SK-N-SH (cell line): Measurements from ENCODE around the gene ZBTB43. TPM values are rescaled to one million over a fixed set of nuclear protein-coding genes. Genes with fewer than 3 reads are reported as not detected.

Experiments used
- CTCF ChIA-PET: fragments of 300-600, 350-600 bp; formaldehyde crosslinking; extraction: SDS; loops from one replicate; lab custom pipeline; 2021; lab: Yijun Ruan, JAX
- POLR2A ChIA-PET: fragments of 350-600 bp; sonication (Branson Sonifier 250); formaldehyde crosslinking; extraction: SDS; loops from one replicate; lab custom pipeline; 2020; ENCODE audit warnings: antibody characterized with exemption, inconsistent platforms; lab: Yijun Ruan, JAX
- DNase-seq: peaks from one replicate; pipeline ENCODE4 v3.0.0; 2012
- H2AFZ ChIP-seq: fragments of 200-600 bp; sonication (generic); 2 replicates; pipeline ENCODE4 v1.8.1; 2016; ENCODE audit warnings: antibody characterized with exemption, mild to moderate bottlenecking, low read depth
- H3F3A ChIP-seq: fragments of 200-600 bp; sonication (generic); replicated peaks from 2 replicates; pipeline ENCODE3; 2016; ENCODE audit warnings: antibody characterized with exemption, mild to moderate bottlenecking; ENCODE audit not compliant: insufficient read depth
- H3K27ac ChIP-seq, 2 experiments: fragments of 200-500 bp in 1 of 2; fragments of 200-600 bp in 1 of 2; sonication (Bioruptor generic) in 1 of 2; sonication (generic), shearing (Covaris generic) in 1 of 2; 2 replicates each; pipeline versions ENCODE4 v1.5.1 to v1.6.1; 2014 to 2016; ENCODE audit warnings: low read depth in 2 of 2, inconsistent platforms in 1 of 2, low read length in 1 of 2, mild to moderate bottlenecking in 1 of 2, mixed read lengths in 1 of 2
- H3K27me3 ChIP-seq: fragments of 200-600 bp; sonication (generic), shearing (Covaris generic); 2 replicates; pipeline ENCODE4 v1.6.1; 2016; ENCODE audit warnings: mixed run types; ENCODE audit not compliant: insufficient read depth
- H3K36me3 ChIP-seq, 2 experiments: fragments of 200-500 bp in 1 of 2; fragments of 200-600 bp in 1 of 2; sonication (Bioruptor generic) in 1 of 2; sonication (generic) in 1 of 2; replicated peaks in 1 of 2; 2 replicates each; pipeline versions ENCODE3 to v1.5.1; 2014 to 2016; ENCODE audit warnings: low read length in 1 of 2, mild to moderate bottlenecking in 1 of 2; ENCODE audit not compliant: insufficient read depth in 2 of 2, control insufficient read depth in 1 of 2
- H3K4me1 ChIP-seq, 2 experiments: fragments of 200-500 bp in 1 of 2; fragments of 200-600 bp in 1 of 2; sonication (Bioruptor generic) in 1 of 2; sonication (generic), shearing (Covaris generic) in 1 of 2; 2 replicates each; pipeline versions ENCODE4 v1.5.1 to v1.6.1; 2014 to 2016; ENCODE audit warnings: low read depth in 1 of 2, low read length in 1 of 2, mixed run types in 1 of 2; ENCODE audit not compliant: insufficient read depth in 2 of 2, control insufficient read depth in 1 of 2
- H3K4me2 ChIP-seq: fragments of 200-600 bp; sonication (generic), shearing (Covaris generic); 2 replicates; pipeline ENCODE4 v1.6.1; 2017; ENCODE audit warnings: mixed run types
- H3K4me3 ChIP-seq, 2 experiments: fragments of 200-500 bp in 1 of 2; fragments of 200-600 bp in 1 of 2; sonication (Bioruptor generic) in 1 of 2; sonication (generic), shearing (Covaris generic) in 1 of 2; 2 replicates each; pipeline versions ENCODE4 v1.5.1 to v1.8.1; 2014 to 2016; ENCODE audit warnings: low read depth in 2 of 2, inconsistent platforms in 1 of 2, low read length in 1 of 2, mild to moderate bottlenecking in 1 of 2, mixed read lengths in 1 of 2, moderate library complexity in 1 of 2
- H3K79me2 ChIP-seq: fragments of 200-600 bp; sonication (generic); 2 replicates; pipeline ENCODE4 v1.8.1; 2017; ENCODE audit warnings: mild to moderate bottlenecking; ENCODE audit not compliant: insufficient read depth
- H3K9ac ChIP-seq: fragments of 200-600 bp; sonication (generic); 2 replicates; pipeline ENCODE4 v1.6.1; 2017; ENCODE audit warnings: mixed run types
- H3K9me2 ChIP-seq: fragments of 200-600 bp; sonication (generic); 2 replicates; pipeline ENCODE4 v1.6.1; 2017; ENCODE audit warnings: mixed run types
- H3K9me3 ChIP-seq: fragments of 200-600 bp; sonication (generic); 2 replicates; pipeline ENCODE4 v1.6.1; 2017; ENCODE audit warnings: mixed run types, mild to moderate bottlenecking, moderate library complexity
- H4K20me1 ChIP-seq: fragments of 200-600 bp; sonication (generic); 2 replicates; pipeline ENCODE4 v1.6.1; 2017; ENCODE audit warnings: mild to moderate bottlenecking, mixed run types; ENCODE audit not compliant: insufficient read depth
- CTCF ChIP-seq: fragments of 200-600 bp; sonication (generic); IDR thresholded peaks from 2 replicates; pipeline ENCODE4 v1.6.1; 2017; ENCODE audit warnings: antibody characterized with exemption, mild to moderate bottlenecking, moderate library complexity
- EP300 ChIP-seq, 2 experiments: IDR thresholded peaks; 2 replicates each; pipeline versions ENCODE4 v1.4.0 to v1.6.1; 2012; ENCODE audit warnings: borderline replicate concordance in 1 of 2, low read depth in 1 of 2, low read length in 1 of 2
- GATA2 ChIP-seq: sonication (generic); formaldehyde crosslinking; IDR thresholded peaks from 2 replicates; pipeline ENCODE4 v1.5.0; 2020; ENCODE audit warnings: mild to moderate bottlenecking, missing genetic modification reagents
- IRF3 ChIP-seq: fragments of 150-350 bp; IDR thresholded peaks from 2 replicates; pipeline ENCODE4 v1.6.1; 2016; ENCODE audit warnings: mild to moderate bottlenecking, low read depth, low read length
- JUND ChIP-seq: IDR thresholded peaks from 2 replicates; pipeline ENCODE4 v1.4.0; 2012
- MAX ChIP-seq: IDR thresholded peaks from 2 replicates; pipeline ENCODE4 v1.4.0; 2012; ENCODE audit warnings: low read depth
- MXI1 ChIP-seq: IDR thresholded peaks from 2 replicates; pipeline ENCODE4 v1.6.1; 2012; ENCODE audit warnings: mild to moderate bottlenecking, low read depth, low read length, improper control_type of control experiment
- PBX3 ChIP-seq: IDR thresholded peaks from 2 replicates; pipeline ENCODE4; 2012
- RAD21 ChIP-seq: IDR thresholded peaks from 2 replicates; pipeline ENCODE4 v1.6.1; 2012; ENCODE audit warnings: mild to moderate bottlenecking, low read length
- RXRA ChIP-seq: IDR thresholded peaks from 2 replicates; pipeline ENCODE4 v1.4.0; 2012; ENCODE audit warnings: low read depth, mild to moderate bottlenecking, borderline replicate concordance
- SIN3A ChIP-seq: IDR thresholded peaks from 2 replicates; pipeline ENCODE4 v1.6.1; 2012; ENCODE audit warnings: low read depth, mild to moderate bottlenecking, low read length, moderate library complexity, borderline replicate concordance
- TAF1 ChIP-seq: IDR thresholded peaks from 2 replicates; pipeline ENCODE4 v1.6.1; 2012; ENCODE audit warnings: low read depth, mild to moderate bottlenecking, low read length, moderate library complexity, borderline replicate concordance
- TCF12 ChIP-seq: IDR thresholded peaks from 2 replicates; pipeline ENCODE4 v1.4.0; 2012
- TEAD4 ChIP-seq: IDR thresholded peaks from 2 replicates; pipeline ENCODE4 v1.4.0; 2012; ENCODE audit warnings: mild to moderate bottlenecking, borderline replicate concordance; ENCODE audit not compliant: insufficient read depth
- USF1 ChIP-seq: IDR thresholded peaks from 2 replicates; pipeline ENCODE4 v1.4.0; 2012; ENCODE audit warnings: low read depth, borderline replicate concordance
- YY1 ChIP-seq: IDR thresholded peaks from 2 replicates; pipeline ENCODE4 v1.4.0; 2012; ENCODE audit warnings: low read depth, mild to moderate bottlenecking
- WGBS: methylation state at CpG from one replicate; pipeline ENCODE4 v1.1.6; 2017; ENCODE audit warnings: low lambda C conversion rate; 5-methylcytosine and 5-hydroxymethylcytosine counted together
- polyA plus RNA-seq, 3 experiments: library from polyadenylated mRNA; depleted of rRNA; stranded (reverse); fragments of >200 nt; gene quantifications; 2 replicates each; pipeline ENCODE4 v1.2.3, GENCODE V29; 2012

Gene ZBTB43
- polyA plus RNA-seq, 1 of the 3 experiments (the other 2 are of a cell fraction): 3.5 TPM

- CTCF ChIA-PET: interaction anchor here (1.0 kb wide), 1 partner anchor 51 kb away, joined by 3 read pairs; no protein-coding TSS in a partner anchor
- POLR2A ChIA-PET: no interaction called here
- DNase-seq: no peak
- no peak overlapping the region for H3K4me2 ChIP-seq
- H3K9me3 ChIP-seq: no peaks in the 10 kb centered on the region
- no peaks in the 10 kb centered on the region for H3K9me2 ChIP-seq
- no peak overlapping the region for H3K9ac ChIP-seq
- H3K4me1 ChIP-seq: peaks cover 0 to 18% of the 10 kb centered on the region in 2 experiments; a peak in 2 of 4 replicates
- H3K79me2 ChIP-seq: peaks cover 15% of the 10 kb centered on the region
- no peak overlapping the region for H3K4me3 ChIP-seq
- H3K27me3 ChIP-seq: peaks cover 5% of the 10 kb centered on the region; the same call in 1 of the 2 replicates
- no peak overlapping the region for H3K27ac ChIP-seq
- TF ChIP-seq JUND (no peak), TCF12 (peak; percentile 25; the same call in 1 of the 2 replicates), EP300 (IDR thresholded peaks at IDR 0.05; ENCODE audit: borderline replicate concordance in 1 of 2, low read depth in 1 of 2, low read length in 1 of 2) (no peak)
- H2AFZ ChIP-seq: no peak overlapping the region
- 46% methylated on average over 8 of the region's 8 CpGs for WGBS
- no peaks in the 10 kb centered on the region for H3F3A ChIP-seq
- H4K20me1 ChIP-seq: peaks cover 9% of the 10 kb centered on the region; the same call in 1 of the 2 replicates
- no peaks in the 10 kb centered on the region for H3K36me3 ChIP-seq
Measured at GRCh38 chr9:126857261-126857960, 52.6 kb downstream of the ZBTB43 start.

- ChIA-PET POLR2A (interaction anchor here (0.6 to 1.2 kb wide), 2 partner anchors 16 to 270 kb away, joined by 3 to 6 read pairs; no protein-coding TSS in a partner anchor), CTCF (interaction anchor here (0.6 to 3.0 kb wide), 9 partner anchors 8 to 58 kb away, joined by 3 to 25 read pairs (median 4); no protein-coding TSS in a partner anchor)
- peaks cover 32% of the 10 kb centered on the region for H3K79me2 ChIP-seq
- H3F3A ChIP-seq: no peaks in the 10 kb centered on the region
- no peaks in the 10 kb centered on the region for H3K9me3 ChIP-seq
- peaks cover 5% of the 10 kb centered on the region; the same call in 1 of the 2 replicates for H3K27me3 ChIP-seq
- no peak overlapping the region for H3K4me3 ChIP-seq
- DNase-seq: no peak
- TF ChIP-seq GATA2 (CRISPR knock-in tag) (no peak), SIN3A (no peak), EP300 (IDR thresholded peaks at IDR 0.05; ENCODE audit: borderline replicate concordance in 1 of 2, low read depth in 1 of 2, low read length in 1 of 2) (no peak), PBX3 (no peak), TEAD4 (no peak), TAF1 (no peak), RAD21 (no peak), CTCF (no peak), MXI1 (no peak), YY1 (no peak), IRF3 (no peak), RXRA (no peak), USF1 (no peak), MAX (no peak)
- H4K20me1 ChIP-seq: peaks cover 25% of the 10 kb centered on the region
- no peak overlapping the region for H2AFZ ChIP-seq
- peaks cover 9 to 11% of the 10 kb centered on the region in 2 experiments for H3K36me3 ChIP-seq
- H3K9ac ChIP-seq: no peak overlapping the region
- no peak overlapping the region for H3K27ac ChIP-seq
- H3K9me2 ChIP-seq: no peaks in the 10 kb centered on the region
- 100% methylated on average over 2 of the region's 2 CpGs for WGBS
- peaks cover 0 to 20% of the 10 kb centered on the region in 2 experiments; a peak in 2 of 4 replicates for H3K4me1 ChIP-seq
- H3K4me2 ChIP-seq: no peak overlapping the region
Measured at GRCh38 chr9:126859111-126859510, 54.3 kb downstream of the ZBTB43 start.
